ENCODE measurements around the gene HDGFL3. TPM values are rescaled to one million over a fixed set of nuclear protein-coding genes. Genes with fewer than 3 reads are reported as not detected.

Gene HDGFL3
- total and polyA plus RNA-seq, 2 donors (not counting 3 experiments of a cell fraction or from before 2014, with no cell fraction given): 20.2 to 155 TPM

- Histone ChIP-seq H3K36me3 (ENCODE audit: control insufficient read depth in 2 of 2, extremely low read depth in 1 of 2, insufficient read depth in 2 of 2, low read length in 2 of 2) (no peaks in the 10 kb centered on the region), H3K4me1 (ENCODE audit: control insufficient read depth, extremely low read depth, insufficient read depth, low read length) (peaks cover 28% of the 10 kb centered on the region), H3K9me1 (replicated peaks; ENCODE audit: control insufficient read depth, extremely low read depth, insufficient read depth, low read length) (no peaks in the 10 kb centered on the region), H3K9ac (replicated peaks; ENCODE audit: extremely low read depth, insufficient read depth, low read length) (no peak overlapping the region), H4K20me1 (replicated peaks; ENCODE audit: control insufficient read depth, extremely low read depth, insufficient read depth, low read length) (peaks cover 8% of the 10 kb centered on the region), H2AFZ (ENCODE audit: low read depth, low read length) (no peak overlapping the region), H3K9me3 (replicated peaks; ENCODE audit: control insufficient read depth, insufficient read depth, low read length) (no peaks in the 10 kb centered on the region), H3K27ac (ENCODE audit: insufficient read depth, low read depth, low read length) (no peak overlapping the region), H3K79me2 (ENCODE audit: control insufficient read depth, insufficient read depth, low read length) (peaks cover 96% of the 10 kb centered on the region), H3K4me2 (ENCODE audit: insufficient read depth, low read length) (no peak overlapping the region), H3K27me3 (ENCODE audit: control insufficient read depth in 2 of 2, insufficient read depth in 2 of 2, low read length in 2 of 2) (no peaks in the 10 kb centered on the region), H3K4me3 (replicated peaks in 1 of 3; ENCODE audit: insufficient read depth in 1 of 3, low read depth in 1 of 3, low read length in 3 of 3) (no peak overlapping the region)
- FAIRE-seq: no peak
- ChIA-PET CTCF (interaction anchor here (1.4 kb wide), 1 partner anchor 48 kb away, joined by 3 read pairs; no protein-coding TSS in a partner anchor), POLR2A (no interaction called here)
- intact Hi-C loops (cut with micrococcal nuclease) (no loop called here), dilution Hi-C loops (cut with MboI; ENCODE audit: extremely low pct_ligation_motif_present, low sequenced_read_pairs) (no loop called here)
- TF ChIP-seq EZH2 (IDR thresholded peaks at IDR 0.05; ENCODE audit: borderline replicate concordance, low read depth, low read length, severe bottlenecking) (no peak), JUN (IDR thresholded peaks at IDR 0.05; ENCODE audit: borderline replicate concordance, insufficient read depth, insufficient read length, low read depth) (no peak)
- BruUV-seq (replicated peaks): no TSS peak
- no peak for DNase-seq (ENCODE audit: low read depth, low spot score)
Measured at GRCh38 chr15:83200162-83200561, 7.5 kb downstream of the HDGFL3 start.

GRCh38 chr15:83199288-83199687, 8.3 kb downstream of the HDGFL3 start:
- dilution Hi-C loops (cut with MboI; ENCODE audit: extremely low pct_ligation_motif_present, low sequenced_read_pairs): no loop called here
- H3K36me3 ChIP-seq (ENCODE audit: control insufficient read depth in 2 of 2, extremely low read depth in 1 of 2, insufficient read depth in 2 of 2, low read length in 2 of 2): no peaks in the 10 kb centered on the region
- H3K9me1 ChIP-seq (replicated peaks; ENCODE audit: control insufficient read depth, extremely low read depth, insufficient read depth, low read length): no peaks in the 10 kb centered on the region
- TF ChIP-seq CTCF (IDR thresholded peaks at IDR 0.05; ENCODE audit: extremely low read depth in 1 of 2, insufficient read depth in 1 of 2, low read depth in 1 of 2, low read length in 2 of 2) (no peak), POLR2AphosphoS5 (IDR thresholded peaks at IDR 0.05; ENCODE audit: insufficient read depth, low read depth, low read length) (no peak), MYC (IDR thresholded peaks at IDR 0.05; ENCODE audit: low read depth, low read length) (no peak), FOS (IDR thresholded peaks at IDR 0.05; ENCODE audit: borderline replicate concordance, insufficient read depth, low read length) (no peak), JUN (IDR thresholded peaks at IDR 0.05; ENCODE audit: borderline replicate concordance, insufficient read depth, insufficient read length, low read depth) (no peak), POLR2A (IDR thresholded peaks at IDR 0.05; ENCODE audit: low read depth, low read length) (no peak), EZH2 (IDR thresholded peaks at IDR 0.05; ENCODE audit: borderline replicate concordance, low read depth, low read length, severe bottlenecking) (no peak), MAX (IDR thresholded peaks at IDR 0.05; ENCODE audit: insufficient read depth, insufficient read length) (no peak), GATA2 (IDR thresholded peaks at IDR 0.05; ENCODE audit: insufficient read depth, insufficient read length, low read depth, low read length) (no peak)
- POLR2A ChIA-PET: no interaction called here
- no peaks in the 10 kb centered on the region for H3K9me3 ChIP-seq (replicated peaks; ENCODE audit: control insufficient read depth, insufficient read depth, low read length)
- H2AFZ ChIP-seq (ENCODE audit: low read depth, low read length): no peak overlapping the region
- no peak overlapping the region for H3K27ac ChIP-seq (ENCODE audit: insufficient read depth, low read depth, low read length)
- H3K4me3 ChIP-seq (replicated peaks in 1 of 3; ENCODE audit: insufficient read depth in 1 of 3, low read depth in 1 of 3, low read length in 3 of 3): no peak overlapping the region
- H4K20me1 ChIP-seq (replicated peaks; ENCODE audit: control insufficient read depth, extremely low read depth, insufficient read depth, low read length): peaks cover 9% of the 10 kb centered on the region
- no peak overlapping the region for H3K9ac ChIP-seq (replicated peaks; ENCODE audit: extremely low read depth, insufficient read depth, low read length)
- intact Hi-C loops (cut with micrococcal nuclease): no loop called here
- BruUV-seq (replicated peaks): no TSS peak
- CTCF ChIA-PET: interaction anchor here (0.7 to 1.4 kb wide), 2 partner anchors 40 to 49 kb away, joined by 3 to 6 read pairs; no protein-coding TSS in a partner anchor
- no peaks in the 10 kb centered on the region for H3K27me3 ChIP-seq (ENCODE audit: control insufficient read depth in 2 of 2, insufficient read depth in 2 of 2, low read length in 2 of 2)
- peaks cover 23% of the 10 kb centered on the region for H3K4me1 ChIP-seq (ENCODE audit: control insufficient read depth, extremely low read depth, insufficient read depth, low read length)
- peaks cover 95% of the 10 kb centered on the region for H3K79me2 ChIP-seq (ENCODE audit: control insufficient read depth, insufficient read depth, low read length)
- FAIRE-seq (no peak), DNase-seq (ENCODE audit: low read depth, low spot score) (no peak)
- H3K4me2 ChIP-seq (ENCODE audit: insufficient read depth, low read length): no peak overlapping the region

Measured in endothelial cell of umbilical vein (primary cell).